LoVo (cell line): ENCODE measurements around the gene CABS1.

Experiments used
- DNase-seq: peaks from one replicate; pipeline ENCODE4 v3.0.0-alpha.2; 2016; ENCODE audit warnings: low spot score

The CABS1 gene

GRCh38 chr4:70382691-70383181 lies 48.0 kb downstream of the CABS1 start, which contains the start of gene SMR3B:
Gene SMR3B, plus strand, starts transcription at chr4:70383131. Its CDS starts 1,380 bp downstream, at chr4:70384511.
- DNase-seq, result no peak
